GM20431 (cell line): ENCODE data around the gene PLEKHA6.

Experiments used
- in situ Hi-C: fragments of 300-500 bp; cut with MseI, MboI; formaldehyde crosslinking; loops from one replicate; pipeline ENCODE4 v1.15.0; 2020; ENCODE audit warnings: low sequenced_read_pairs; ENCODE audit not compliant: unreplicated experiment

PLEKHA6 gene

DNA sequence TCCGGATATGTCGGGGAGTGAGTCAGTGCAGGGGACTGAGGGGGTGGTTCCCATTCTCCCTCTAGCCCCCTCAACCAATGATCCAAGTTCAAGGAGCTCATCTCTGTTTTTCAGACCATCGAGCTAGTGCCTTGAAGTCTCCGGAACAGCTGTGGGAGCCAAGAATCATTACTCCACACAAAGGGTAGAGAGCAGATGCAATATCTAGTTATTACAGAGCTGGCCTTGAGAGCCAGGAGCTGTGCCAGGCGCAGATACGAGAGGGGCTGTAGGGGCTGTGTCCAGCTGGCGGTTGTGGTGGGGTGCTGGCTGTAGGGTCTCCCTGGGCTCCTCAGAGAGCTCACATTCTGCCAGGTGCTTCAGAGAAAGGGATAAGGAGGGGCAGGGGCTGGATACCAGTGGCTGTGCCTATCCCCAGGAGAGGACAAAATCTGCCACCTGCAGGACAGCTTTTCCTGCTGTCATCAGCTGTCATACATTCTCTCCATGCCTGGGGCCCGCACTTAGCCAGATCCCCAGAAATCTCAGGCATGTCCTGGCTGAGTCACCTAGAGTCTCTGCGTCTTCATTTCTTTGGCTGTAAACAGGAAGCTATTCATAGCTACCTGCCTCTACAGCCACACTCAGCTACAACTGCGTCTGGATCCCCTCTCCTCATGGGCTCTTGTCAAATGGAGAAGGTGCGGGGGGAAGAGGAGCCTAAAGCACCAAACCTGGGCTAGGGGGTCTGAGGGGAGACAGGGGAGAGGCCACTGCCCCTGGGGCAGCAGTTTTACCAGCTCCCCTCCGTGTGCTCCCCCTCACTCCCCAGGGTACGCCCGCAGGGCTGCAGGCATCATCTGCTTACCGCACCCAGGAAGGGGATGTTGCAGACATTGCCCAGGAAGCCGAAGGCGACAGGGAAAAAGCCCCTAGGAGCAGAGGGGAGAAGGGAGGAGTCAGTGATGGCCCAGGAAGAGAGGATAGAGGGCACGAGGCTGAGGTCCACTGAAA, 161.1 kb downstream of the PLEKHA6 start:
- in situ Hi-C loops: no loop called here

DNA sequence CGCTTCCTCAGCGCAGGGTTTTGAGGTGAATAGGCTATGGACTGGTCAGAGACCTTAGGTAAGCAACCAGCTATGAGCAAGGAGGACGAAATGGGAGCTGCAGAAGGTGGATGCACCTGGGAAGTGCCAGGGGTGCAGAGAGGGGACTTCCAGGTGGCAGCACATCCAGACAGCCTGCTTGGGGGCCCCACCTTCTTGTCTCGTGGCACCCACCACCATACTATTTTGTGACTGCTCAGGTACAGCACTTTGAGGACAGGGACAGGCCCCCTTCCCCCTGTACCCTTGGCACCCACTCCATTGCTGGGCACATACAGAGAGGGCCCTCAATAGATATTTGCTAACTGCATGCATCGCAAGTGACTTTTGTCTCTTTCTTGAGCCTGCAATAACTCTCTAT, 162.7 kb downstream of the PLEKHA6 start:
- in situ Hi-C loops: no loop called here

DNA sequence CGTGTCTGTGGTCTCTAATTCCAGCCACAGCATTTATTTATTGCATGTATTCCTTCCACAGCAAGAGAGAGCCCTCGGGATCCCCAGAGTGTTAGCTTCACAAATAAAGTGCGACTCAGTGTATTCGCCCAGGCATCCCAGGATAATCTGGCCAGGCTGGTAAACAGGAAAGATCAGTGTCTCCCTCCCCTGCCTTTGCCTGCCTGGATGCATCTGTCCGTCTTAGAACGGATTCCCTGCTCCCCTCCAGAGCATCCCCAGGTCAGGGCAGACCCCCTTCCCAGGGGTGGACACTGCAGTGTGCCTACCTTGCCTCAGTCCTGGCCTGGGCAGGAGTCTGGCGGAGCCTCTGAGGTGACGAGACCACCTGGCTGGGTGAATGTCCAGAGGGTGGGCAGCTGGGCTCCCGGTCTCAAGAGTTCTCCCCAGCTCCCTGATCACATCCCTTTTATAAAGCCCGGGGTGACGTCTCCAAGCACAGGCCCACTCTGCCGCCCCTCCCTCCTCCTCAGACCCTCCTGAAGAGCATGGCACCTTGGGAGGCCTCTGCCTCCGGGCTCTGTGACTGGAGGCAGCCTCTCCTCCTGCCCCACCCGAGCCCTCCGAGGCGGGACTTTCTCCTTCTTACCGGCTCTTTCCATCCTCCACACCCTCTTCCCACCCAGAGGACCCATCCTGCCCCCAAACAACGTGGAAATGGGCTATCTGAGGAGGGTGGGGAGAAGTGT, 163.5 kb downstream of the PLEKHA6 start, which contains the start of gene KISS1:
Gene KISS1, minus strand, starts transcription at position 424 of the 728 bp plus-strand sequence. CDS start 3,615 bp downstream, outside the sequence.
- in situ Hi-C loops: no loop called here

DNA sequence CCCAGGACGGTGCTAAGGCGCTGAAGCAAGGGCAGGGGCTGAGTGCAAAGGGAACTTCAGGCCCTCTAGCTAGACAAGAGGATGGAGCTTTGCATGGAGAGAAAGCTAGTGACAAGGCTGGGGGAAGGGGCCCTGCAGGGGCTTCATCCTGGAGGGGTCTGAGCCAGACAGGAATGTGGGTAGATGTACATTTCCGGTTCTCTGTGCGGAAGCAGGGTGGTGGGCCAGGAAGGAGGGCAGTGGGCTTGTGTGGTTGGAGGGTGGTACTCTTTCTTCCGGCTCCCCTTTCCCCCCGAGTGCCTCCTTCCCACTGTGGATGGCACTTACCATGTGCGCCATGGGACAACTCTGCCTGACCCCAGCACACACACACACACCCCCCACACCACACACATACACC, 165.0 kb downstream of the PLEKHA6 start:
- in situ Hi-C loops: no loop called here

DNA sequence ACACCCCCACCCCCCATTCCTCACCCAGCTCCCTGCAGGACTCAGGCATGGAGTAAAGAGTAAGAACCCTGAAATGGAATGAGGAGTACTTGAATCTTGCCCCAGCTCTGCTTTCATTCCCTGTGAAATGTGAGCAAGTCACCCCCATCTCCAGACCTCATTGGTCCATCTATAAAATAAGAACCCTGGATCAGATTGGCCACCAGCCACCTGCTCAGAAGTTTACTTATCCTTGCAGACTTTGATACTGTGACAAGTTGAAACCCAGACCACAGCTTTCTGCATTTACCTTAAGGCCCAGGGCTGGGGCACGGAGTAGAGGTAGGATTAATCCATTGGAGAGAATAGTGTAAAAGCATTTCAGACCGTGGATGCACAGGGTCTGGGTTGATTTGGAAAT, 165.6 kb downstream of the PLEKHA6 start:
- in situ Hi-C loops: no loop called here

DNA sequence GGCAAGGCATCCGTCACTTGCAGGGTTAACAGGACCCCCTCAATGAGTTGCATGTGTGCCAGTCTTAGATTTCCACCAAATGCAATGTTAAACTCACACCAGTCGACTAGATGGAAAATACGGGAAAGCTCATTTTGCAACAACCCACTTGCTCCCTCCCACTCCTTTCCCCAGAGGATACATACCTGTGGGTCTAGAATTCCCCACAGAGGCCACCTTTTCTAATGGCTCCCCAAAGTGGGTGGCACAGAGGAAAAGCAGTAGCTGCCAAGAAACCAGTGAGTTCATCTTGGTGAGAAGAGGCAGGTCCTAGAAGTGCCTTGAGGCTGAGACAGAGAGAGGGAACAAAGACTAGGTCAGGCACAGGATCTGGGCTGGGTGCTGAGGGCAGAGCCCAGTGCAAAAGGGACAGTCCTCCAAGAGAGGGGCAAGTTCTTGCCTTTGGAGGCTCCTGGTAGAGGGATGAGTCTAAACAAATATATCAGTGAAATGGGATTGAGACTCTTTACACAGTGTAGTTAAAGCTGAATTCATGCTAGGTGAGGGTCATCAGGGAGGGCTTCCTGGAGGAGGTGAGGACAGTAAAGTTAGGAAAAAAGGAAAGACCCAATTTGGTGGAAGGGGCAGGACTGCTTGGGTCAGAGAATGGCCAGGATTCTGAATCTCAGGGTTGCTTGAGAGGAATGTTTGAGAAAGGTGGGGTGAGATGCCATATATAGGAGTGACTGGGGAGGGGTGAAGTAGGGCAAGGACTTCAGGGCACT, 167.0 kb downstream of the PLEKHA6 start:
- in situ Hi-C loops: no loop called here

DNA sequence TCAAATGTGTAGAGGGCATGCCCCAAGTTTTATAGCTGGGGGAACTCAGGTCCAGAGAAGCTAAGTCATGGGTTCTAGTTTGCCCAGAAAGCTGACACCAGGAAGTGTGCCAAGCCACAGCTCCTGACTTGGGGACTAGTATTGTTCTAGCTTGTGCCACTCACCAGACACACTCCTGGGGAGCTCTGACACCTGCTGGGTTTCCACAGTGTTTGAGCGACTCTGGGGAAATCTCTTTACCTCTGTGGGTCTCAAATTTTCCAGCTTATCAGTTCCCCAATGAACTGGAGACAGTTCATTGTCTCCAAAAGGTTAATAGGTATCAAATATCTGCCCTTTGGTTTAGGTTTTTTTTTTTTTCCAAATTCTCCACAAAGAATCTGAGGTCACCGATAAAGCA, 167.7 kb downstream of the PLEKHA6 start:
- in situ Hi-C loops: no loop called here

DNA sequence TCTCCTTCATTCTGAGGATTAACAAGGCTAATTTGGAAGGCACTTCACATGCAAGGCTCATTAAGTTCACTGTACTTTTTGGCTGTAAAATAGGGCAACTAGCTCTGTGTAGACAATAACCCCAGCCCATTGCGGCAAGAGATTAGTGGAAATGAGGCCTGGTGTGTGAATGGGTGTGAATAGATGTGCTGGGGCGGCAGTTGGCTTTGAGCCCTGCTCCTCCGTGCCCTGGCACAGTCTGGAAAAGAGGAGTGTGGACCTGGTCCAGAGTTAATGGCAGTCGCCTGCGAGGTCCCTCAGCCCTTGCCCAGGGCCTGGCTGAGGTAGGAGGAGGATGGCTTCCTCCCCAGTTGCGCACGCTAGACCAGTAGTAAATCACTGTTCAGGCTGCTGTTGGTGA, 168.3 kb downstream of the PLEKHA6 start:
- in situ Hi-C loops: no loop called here

DNA sequence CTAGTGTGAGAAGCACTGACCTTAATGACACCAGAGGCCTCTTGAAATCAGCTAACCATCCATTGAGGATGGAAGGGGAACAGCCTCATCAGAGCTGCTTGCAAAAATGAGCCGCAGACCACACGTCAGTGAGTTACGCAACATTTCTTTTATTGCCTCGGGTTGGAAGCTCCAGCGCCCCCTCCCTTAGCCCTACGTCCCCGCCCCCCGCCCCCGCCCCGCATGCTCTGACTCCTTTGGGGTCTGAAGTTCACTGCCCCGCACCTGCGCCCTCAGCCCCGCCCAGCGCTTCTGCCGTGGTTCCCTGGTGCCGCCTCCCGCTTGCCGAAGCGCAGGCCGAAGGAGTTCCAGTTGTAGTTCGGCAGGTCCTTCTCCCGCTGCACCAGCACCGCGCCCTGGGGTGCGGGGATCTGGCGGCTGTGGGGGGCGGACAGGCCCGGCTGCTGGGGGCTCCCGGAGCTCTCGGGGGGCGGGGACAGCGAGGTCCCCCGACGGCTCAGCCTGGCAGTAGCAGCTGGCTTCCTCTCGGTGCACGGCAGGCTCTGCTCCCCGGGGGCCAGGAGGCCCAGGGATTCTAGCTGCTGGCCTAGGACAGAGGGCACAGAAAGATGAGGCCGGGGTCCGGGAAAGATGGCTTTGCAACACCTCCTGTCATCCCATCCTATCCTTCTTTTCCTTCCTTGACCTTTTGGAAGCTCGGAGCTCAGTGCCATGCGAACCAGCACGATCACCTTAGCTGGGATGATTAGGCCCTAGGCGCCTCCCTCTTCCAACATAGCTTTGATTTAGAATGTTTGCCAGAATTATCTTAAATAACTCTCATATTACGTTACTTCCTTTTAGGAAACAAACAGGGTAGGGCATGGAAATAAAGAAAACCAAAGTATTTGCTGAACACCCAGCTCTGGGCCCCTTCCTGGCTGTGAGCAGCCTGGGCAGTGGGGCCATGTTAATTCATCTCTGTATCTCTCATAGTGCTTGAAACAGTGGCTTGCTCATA, 169.2 kb downstream of the PLEKHA6 start:
- in situ Hi-C loops: no loop called here

DNA sequence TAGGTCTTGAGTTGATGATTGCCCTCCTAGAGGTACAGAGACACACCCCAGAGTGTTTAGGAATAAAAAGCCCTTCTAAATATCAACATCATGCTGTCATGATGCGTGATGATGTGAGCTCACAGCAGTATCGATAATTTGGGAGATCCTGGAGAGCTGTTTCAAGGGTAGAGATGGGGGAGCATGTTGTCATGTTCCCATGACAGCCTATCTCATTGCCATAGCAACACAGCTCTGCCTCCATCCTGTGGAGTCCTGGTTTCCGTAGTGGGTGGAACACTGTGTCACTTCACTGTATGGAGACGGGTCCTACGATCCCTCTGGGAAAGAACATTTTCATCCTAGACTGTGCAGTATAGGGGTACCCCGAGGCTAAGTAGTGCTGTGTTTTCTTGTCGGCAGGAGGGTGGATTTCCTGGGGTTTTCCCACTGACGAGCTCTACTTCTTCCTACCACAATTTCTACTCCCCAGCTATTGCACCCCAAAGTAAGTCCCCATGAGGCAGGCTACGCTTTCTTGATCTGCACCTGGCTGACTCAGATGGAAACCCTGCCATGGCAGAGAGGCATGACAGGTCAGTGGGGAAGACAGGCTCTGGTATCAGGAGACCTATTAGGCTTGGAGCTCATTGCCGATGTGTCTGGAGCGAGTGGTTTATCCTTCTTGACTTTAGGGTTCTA, 170.6 kb downstream of the PLEKHA6 start:
- in situ Hi-C loops: no loop called here

DNA sequence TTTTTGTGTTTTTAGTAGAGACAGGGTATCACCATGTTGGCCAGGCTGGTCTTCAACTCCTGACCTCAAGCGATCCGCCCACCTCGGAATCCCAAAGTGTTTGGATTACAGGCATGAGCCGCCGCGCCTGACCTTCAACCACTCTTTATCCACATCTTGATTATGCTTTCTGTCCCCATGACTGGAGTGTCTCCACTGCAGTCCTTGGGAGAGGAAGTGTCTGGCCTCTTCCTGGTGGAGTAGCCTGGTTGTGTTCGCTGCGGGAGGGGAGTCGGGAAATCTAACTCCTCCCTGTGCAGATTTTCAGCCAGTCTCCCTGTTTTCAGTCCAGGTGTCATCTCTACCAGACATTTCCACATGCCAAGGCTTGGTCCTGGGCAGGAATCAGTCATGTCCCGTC, 173.1 kb downstream of the PLEKHA6 start:
- in situ Hi-C loops: no loop called here

DNA sequence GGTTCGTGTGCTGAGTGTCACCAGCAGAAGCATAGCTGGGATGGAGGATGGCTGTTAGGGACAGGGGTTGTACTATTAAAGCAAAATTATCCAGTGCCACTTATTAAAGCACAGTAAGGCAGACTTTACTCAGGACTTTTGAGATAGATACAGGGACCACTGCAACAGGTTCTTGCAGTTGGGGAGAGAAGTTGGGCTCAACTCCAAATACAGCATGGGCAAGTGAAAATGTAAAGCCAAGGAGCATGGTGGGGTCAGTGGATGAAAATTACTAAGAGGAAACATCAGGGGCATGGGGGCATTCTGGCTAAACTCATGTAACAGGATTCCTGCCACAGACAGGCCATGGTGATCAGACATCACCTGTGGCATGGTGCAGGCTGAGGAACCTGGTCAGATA, 178.6 kb downstream of the PLEKHA6 start:
- in situ Hi-C loops: no loop called here

DNA sequence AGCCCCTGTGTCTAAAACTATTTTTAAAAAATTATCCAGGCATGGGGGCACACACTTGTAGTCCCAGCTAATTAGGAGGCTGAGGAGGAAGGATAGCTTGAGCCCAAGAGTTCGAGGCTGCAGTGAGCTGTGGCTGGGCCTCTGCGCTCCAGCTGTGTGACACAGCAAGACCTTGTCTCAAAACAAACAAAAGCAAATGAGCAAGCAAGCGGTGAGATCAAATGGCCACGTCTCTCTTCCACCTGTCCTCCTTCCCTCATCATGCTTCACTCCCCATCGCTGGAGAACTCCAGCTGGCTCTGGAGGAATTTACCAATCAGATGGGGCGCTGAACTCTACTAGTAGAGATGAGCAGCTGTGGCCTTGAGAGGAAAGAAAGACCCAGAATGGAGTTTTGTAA, 179.6 kb downstream of the PLEKHA6 start:
- in situ Hi-C loops: no loop called here

DNA sequence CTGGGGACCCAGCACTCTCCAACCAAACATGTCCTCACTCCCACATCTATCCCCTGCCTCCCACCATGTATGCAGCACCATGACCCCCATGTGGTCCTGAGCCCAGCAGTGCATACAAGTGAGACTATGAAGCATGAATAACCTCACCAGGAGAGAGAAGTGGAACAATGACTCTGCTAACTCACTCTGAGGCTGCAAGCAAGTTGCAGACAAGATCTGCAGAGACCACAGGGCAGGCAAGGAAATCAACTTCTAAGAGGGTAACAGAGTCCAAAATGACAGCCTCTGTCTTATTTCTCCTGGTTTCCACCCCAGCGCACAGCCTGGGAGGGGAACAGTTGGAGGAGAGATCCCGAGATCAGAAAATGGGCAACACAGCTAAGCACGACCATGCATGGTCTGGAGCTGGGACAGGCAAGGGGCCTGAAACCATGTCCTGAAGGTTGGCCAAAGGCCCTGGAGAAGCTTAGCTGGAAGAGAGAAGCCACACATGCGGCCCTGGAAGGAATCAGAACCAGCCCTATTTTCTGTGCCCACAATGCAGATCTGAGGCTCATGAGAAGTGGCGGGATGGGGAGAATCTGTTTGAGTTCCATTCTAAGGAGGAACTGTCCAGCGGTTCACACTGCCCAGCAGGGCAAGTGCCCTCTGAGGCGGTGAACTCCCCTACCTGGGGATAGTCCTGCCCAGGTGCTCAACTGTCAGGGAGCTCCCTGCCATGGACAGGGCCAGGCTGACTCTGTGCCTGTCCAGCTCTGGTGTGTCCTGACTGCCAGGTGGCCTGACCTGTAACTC, 181.0 kb downstream of the PLEKHA6 start:
- in situ Hi-C loops: no loop called here

DNA sequence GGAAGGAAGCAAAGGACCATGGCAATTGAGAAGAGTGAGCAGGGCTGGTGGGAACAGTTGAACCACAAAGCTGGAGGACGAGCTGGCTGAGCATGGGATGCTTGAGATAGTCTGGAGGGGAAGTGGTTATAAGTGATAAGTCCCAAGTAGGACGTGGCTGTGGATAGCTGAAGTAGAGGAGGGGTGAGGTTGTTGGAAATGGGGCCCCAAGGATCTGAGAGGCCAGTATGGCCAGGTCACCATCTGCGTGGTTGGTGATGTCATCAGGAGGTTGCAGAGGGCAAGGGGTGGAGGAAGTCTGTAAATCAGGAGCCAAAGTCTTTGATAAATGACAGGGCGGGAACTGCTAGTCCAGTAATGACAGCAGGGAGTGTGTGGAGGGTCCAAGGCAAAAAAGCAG, 182.6 kb downstream of the PLEKHA6 start:
- in situ Hi-C loops: no loop called here

DNA sequence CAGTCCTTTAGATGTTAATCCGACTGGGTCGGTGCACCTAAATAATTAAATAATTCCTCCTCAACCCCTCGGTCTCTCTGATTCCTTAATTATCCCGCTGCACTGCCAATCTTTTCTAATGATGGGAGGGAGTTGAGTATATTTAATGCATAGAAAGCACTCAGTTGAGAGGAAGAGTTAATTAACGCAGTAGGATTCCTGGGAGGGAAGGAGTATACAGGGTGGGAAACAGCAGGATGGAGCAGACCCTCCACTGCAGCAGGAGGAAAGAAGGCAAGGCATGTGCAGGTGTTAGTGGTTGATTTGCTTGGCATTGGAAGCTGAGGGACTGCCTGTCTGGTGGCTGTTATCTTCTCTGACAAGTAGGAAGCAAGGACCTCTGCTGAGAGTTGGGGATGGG, 183.7 kb downstream of the PLEKHA6 start:
- in situ Hi-C loops: no loop called here

DNA sequence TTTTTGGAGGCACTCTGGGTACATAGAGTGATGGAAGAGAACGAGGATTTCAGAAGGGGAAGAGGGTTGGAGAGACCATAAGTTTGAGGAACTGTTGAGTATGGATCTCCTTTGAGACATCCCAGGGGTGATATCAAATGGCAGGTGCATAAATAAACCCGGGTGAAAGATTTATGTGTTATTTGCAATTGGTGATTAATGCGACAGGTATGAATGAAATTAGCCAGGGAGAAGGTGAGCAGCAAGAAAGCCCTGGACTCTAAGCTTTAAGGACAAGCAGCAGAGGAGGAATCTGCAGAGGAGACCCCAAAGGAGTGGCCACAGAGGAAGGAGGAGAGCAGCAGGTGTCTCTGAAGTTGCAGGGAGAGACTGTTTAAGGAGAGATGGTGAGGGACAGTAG, 184.8 kb downstream of the PLEKHA6 start:
- in situ Hi-C loops: no loop called here
